Measurements from ENCODE around the gene RAB11FIP4. TPM values are rescaled to one million over a fixed set of nuclear protein-coding genes. Genes with fewer than 3 reads are reported as not detected.

The RAB11FIP4 gene
- polyA plus RNA-seq, 1 of the 3 experiments (the other 2 are of a cell fraction): 9.4 TPM

- no peaks in the 10 kb centered on the region for H3K27me3 ChIP-seq (ENCODE audit: insufficient read depth)
- H4K20me1 ChIP-seq (ENCODE audit: insufficient read depth): no peaks in the 10 kb centered on the region
Observed at GRCh38 chr17:31434727-31435050, 43.2 kb downstream of the RAB11FIP4 start.

More at GRCh38 chr17:31434727-31435050, 43.2 kb downstream of the RAB11FIP4 start:
- DNase-seq: no peak
- Histone ChIP-seq H3K4me1 (ENCODE audit: control insufficient read depth in 1 of 2, insufficient read depth in 2 of 2, low read depth in 1 of 2, low read length in 1 of 2) (no peaks in the 10 kb centered on the region; a peak in 1 of 4 replicates), H3K9me3 (no peaks in the 10 kb centered on the region), H2AFZ (ENCODE audit: low read depth) (no peak overlapping the region), H3K4me3 (ENCODE audit: low read depth in 2 of 2, low read length in 1 of 2) (no peak overlapping the region), H3K9me2 (no peaks in the 10 kb centered on the region), H3F3A (replicated peaks; ENCODE audit: insufficient read depth) (no peaks in the 10 kb centered on the region), H3K27ac (ENCODE audit: low read depth in 2 of 2, low read length in 1 of 2) (no peak overlapping the region), H3K79me2 (ENCODE audit: insufficient read depth) (no peaks in the 10 kb centered on the region), H3K36me3 (replicated peaks in 1 of 2; ENCODE audit: control insufficient read depth in 1 of 2, insufficient read depth in 2 of 2, low read length in 1 of 2) (no peaks in the 10 kb centered on the region), H3K4me2 (no peak overlapping the region), H3K9ac (no peak overlapping the region)
- TF ChIP-seq REST (IDR thresholded peaks at IDR 0.05; ENCODE audit: low read depth, low read length) (no peak), ELF1 (IDR thresholded peaks at IDR 0.05) (no peak), CTCF (IDR thresholded peaks at IDR 0.05) (no peak), FOXM1 (IDR thresholded peaks at IDR 0.05; ENCODE audit: low read depth) (no peak), USF1 (IDR thresholded peaks at IDR 0.05; ENCODE audit: borderline replicate concordance, low read depth) (no peak), TEAD4 (IDR thresholded peaks at IDR 0.05; ENCODE audit: borderline replicate concordance, insufficient read depth) (no peak)
- ChIA-PET CTCF (interaction anchor here (1.0 to 2.5 kb wide), 5 partner anchors 9 to 94 kb away, joined by 3 to 8 read pairs (median 4); no protein-coding TSS in a partner anchor), POLR2A (no interaction called here)
- 90% methylated on average over 8 of the region's 8 CpGs for WGBS (ENCODE audit: low lambda C conversion rate)
